Sciatic nerve (tissue), 2 donors: ENCODE results near the gene SLC43A1. TPM values are rescaled to one million over a fixed set of nuclear protein-coding genes. Genes with fewer than 3 reads are reported as not detected.

Experiments used
- ATAC-seq: fragments of 200-7000 bp; cut with Tn5 transposase; one replicate; pipeline ENCODE4 v1.9.1; 2020; ENCODE audit warnings: mild to moderate bottlenecking, moderate library complexity
- DNase-seq: peaks from one replicate; pipeline ENCODE4 v3.0.0-alpha.2; 2020; ENCODE audit warnings: low spot score
- intact Hi-C: fragments of 100-400 bp; cut with DNase I; formaldehyde crosslinking; loops from one replicate; pipeline ENCODE4 v1.14.2; 2022
- total RNA-seq: library from RNA; stranded (reverse); fragmentation: NEBNext Ultra II Directional; extraction: Animal tissue kit (Norgen Biotek cat#: 25700); gene quantifications from one replicate; pipeline ENCODE4 v1.2.1, GENCODE V29; 2021
- donor health status: DM: no; HTN: no; CAD: no.
- donor health status: DM: no; HTN: no; CAD: no.

Gene SLC43A1
- total RNA-seq, 1 donor from 2014 or later = 14.8 TPM

- ATAC-seq = no peak
- DNase-seq = no peak
- intact Hi-C loops = no loop called here
These were observed 46.2 kb downstream of the SLC43A1 start for GRCh38 chr11:57469268-57469667.

GRCh38 chr11:57468276-57468675 lies 47.2 kb downstream of the SLC43A1 start:
- ATAC-seq (no peak), DNase-seq (no peak)
- intact Hi-C loops = no loop called here

DNA sequence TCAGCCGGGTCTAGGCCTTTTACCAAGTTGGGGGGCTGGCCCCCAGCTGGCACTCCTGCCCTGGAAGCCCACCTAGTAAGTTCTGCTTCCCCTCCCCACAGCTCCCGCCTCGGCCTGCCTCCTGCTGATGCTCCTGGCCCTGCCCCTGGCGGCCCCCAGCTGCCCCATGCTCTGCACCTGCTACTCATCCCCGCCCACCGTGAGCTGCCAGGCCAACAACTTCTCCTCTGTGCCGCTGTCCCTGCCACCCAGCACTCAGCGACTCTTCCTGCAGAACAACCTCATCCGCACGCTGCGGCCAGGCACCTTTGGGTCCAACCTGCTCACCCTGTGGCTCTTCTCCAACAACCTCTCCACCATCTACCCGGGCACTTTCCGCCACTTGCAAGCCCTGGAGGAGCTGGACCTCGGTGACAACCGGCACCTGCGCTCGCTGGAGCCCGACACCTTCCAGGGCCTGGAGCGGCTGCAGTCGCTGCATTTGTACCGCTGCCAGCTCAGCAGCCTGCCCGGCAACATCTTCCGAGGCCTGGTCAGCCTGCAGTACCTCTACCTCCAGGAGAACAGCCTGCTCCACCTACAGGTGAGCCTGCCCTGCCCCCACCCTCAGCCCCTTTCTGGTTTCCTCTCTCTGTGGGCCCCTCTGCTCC lies 47.9 kb downstream of the SLC43A1 start:
- intact Hi-C loops = no loop called here
- DNase-seq (no peak), ATAC-seq (no peak)

DNA sequence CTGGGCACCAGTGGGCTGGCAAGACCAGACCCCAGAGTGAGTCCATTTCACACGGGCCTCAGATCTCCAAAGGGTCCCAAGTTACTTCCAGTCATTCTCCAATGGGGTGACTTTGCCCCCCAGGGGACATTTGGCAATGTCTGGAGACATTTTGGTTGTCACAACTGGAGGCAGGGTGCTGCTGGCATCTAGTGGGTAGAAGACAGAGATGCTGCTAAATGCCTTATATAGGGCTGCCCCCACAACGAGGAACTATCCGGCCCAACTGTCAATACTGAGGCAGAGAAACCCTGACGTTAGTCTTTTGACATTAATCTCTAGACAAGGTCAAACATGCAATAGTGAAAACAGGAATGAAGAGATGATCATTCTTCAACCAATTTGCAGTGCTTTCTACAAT lies 48.8 kb downstream of the SLC43A1 start:
- intact Hi-C loops = no loop called here
- DNase-seq (no peak), ATAC-seq (no peak)

GRCh38 chr11:57464539-57465181 lies 50.8 kb downstream of the SLC43A1 start:
- intact Hi-C loops = no loop called here

DNA sequence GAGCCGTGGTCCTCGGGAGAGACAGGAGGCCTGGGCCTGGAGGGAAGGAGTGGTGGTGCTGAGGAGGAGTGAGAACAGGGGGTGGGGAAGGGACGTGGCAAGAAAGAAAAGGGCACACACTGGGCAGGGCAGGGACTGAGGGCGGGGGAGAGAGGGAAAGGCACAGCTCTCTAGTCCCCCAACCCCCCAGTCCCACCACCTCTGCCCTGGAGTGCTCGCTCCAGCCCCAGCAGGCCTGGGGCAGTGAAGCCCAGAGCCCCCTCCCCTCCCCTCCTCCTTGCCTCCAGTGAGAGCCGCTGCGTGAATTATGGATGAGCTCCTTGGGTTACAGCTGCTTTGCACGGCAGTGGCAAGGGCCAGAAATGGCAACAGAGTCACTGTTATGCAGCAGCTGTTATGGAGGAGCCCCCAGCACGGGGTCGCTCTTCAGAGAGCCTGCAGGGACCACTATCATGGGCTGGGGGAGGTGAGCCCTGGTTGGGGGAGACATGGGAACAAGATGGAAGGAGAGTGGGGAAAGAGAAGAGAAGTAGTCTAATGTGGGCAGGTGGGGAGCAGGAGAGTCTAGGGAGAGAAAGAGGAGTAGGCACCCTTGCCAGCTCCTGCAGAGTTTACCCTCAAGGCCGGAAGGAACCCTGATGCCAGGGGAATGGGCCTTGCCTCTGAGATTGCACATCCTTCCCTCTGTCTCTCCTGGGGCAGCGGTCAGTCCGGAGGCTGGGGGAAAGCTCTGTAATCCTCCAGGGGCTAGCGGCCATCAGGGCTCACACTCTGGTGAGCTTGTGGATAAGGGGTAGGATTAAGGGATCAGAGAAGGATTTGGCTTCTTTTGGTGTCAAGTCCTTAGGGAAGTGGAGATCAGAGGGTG lies 51.6 kb downstream of the SLC43A1 start:
- ATAC-seq (no peak), DNase-seq (no peak)
- intact Hi-C loops = no loop called here

More at GRCh38 chr11:57464539-57465181, 50.8 kb downstream of the SLC43A1 start:
- ATAC-seq = no peak
- no peak for DNase-seq

- ATAC-seq (no peak), DNase-seq (no peak)
- intact Hi-C loops = no loop called here
These were observed 52.9 kb downstream of the SLC43A1 start for GRCh38 chr11:57462597-57462996.

GRCh38 chr11:57461841-57462489 lies 53.5 kb downstream of the SLC43A1 start:
- intact Hi-C loops = no loop called here

DNA sequence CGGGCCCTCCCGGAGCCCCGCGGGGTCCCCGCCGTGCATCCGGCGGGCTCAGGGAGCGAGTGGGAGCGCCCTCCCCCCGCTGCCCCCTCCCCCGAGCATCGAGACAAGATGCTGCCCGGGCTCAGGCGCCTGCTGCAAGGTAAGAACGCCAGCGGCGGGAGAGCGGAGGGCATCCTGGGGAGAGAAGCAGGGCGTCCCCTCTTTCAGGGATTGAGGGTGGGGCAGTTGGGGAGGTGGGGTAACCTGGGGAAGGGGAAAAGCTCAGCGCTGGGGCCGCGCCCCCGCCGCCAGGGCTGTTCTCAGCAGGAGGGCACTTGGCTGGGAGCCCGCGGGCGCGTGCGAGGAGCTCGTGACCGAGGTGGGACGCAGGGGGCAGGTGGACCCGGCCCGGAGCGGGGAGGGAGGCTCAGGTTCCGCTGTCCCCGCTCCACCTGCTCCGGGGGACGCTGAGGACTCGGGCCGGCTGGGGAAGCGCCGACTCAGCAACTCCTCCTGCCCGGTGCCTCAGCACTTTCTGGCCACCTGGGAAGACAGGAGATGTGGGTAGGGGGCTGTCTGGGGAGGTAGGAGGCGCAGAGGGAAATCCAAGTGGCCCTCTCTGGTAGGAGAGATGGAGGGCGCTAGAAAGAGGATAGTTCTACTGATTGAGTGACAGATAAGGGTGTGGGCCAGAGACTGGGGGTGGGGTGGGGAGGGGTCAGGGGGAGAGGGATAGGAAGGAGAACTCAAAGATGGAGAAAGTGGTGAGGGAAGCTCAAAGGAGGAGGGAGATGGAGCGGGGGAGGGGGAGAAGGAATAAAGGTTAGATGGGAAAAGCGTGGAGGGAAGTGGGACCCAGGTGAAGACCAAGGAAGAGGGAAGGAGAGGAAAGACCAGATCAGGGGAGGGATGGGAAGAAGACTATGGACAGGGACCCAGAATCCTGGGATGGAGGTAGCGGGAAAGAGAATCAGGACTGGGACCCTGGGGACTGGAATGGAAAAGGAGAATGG lies 54.4 kb downstream of the SLC43A1 start:
- intact Hi-C loops = no loop called here
- DNase-seq (no peak), ATAC-seq (no peak)

More at GRCh38 chr11:57461841-57462489, 53.5 kb downstream of the SLC43A1 start:
- DNase-seq (no peak), ATAC-seq (no peak)

DNA sequence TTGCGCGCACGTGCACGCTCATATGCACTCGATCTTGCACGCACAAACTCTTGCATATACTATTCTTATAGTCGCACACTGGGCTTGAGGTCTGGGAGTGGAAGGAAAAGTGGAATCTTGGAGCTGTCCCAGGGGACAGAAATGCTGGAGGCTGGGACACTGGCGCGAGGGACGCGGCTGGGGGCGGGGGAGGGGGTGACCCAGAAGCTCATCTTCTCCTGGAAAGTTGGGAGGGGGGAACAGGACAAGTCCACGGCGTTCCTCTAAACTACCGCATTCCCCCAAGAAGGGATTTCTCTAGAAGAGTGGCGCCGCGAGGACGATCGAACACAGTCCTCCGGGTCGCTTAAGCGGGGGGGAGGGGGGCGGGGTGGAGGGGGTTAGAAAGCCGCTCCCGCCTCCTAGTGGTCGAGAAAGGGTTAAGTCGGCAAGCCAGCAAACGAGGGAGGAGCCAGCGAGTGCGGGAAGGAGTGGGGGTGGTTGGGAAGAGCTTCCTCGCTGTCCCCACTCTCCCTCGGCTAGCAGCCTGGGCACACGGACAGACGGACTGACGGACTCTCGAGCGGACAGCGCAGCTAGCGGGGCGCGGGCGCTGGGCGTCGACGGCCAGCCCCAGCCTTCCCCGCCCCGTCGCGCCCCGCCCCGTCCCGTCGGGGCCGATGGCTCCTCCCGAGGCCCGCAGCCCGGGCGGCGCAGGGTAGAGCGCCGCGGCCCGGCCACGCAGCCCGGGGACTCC lies 55.3 kb downstream of the SLC43A1 start, which contains the start of gene RTN4RL2:
RTN4RL2 (plus strand) TSS at position 507 of the 736 bp plus-strand sequence. CDS start 338 bp downstream, outside the sequence.
- no peak for ATAC-seq
- intact Hi-C loops = no loop called here
- DNase-seq = no peak

- ATAC-seq = no peak
- intact Hi-C loops = loop anchor here (2.0 to 10.0 kb wide), 2 partner anchors 67 to 115 kb away; no protein-coding TSS in a partner anchor
- DNase-seq = no peak
These were observed 56.1 kb downstream of the SLC43A1 start for GRCh38 chr11:57459164-57460021.

DNA sequence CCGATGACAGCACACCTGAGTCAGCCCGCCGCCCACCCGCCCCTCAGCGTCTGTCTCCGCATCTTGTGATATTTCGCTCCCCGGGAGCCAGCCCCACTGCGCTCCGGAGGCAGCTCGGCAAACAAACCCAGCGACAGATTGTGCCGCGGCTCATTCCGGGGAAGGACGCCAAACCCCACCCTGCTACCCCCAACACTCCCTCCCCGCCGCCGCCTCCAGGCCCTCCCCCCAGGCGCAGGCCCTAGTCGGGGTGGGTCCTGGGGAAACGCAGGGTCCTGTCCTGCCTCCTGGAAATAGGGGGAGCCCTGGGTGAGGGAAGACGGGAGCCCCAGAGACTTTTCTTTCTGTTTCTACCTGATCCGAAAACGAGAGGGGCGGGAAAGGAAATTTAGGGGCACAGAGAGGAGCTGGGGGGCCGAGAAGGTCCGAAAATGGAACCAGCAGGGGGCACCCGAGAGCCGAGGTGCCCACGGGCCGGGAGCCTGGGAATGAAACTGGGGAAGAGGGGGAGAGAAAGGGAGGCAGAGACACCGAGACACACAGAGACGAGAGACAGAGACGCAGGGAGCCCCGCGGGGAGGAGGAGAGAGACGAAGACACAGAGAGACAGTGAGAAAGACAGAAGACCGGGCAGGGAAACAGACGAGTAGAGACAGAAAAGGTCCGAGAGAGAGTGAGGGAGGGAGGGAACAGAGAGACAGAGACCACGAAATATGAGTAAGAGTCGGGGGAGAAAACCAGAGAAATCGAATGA lies 56.9 kb downstream of the SLC43A1 start:
- DNase-seq = peak; percentile 74
- peak; percentile 54 for ATAC-seq
- intact Hi-C loops = loop anchor here (2.0 to 10.0 kb wide), 2 partner anchors 68 to 114 kb away; no protein-coding TSS in a partner anchor

- ATAC-seq (peak; percentile 2), DNase-seq (no peak)
- intact Hi-C loops = loop anchor here (2.0 to 10.0 kb wide), 2 partner anchors 69 to 113 kb away; no protein-coding TSS in a partner anchor
These were observed 57.5 kb downstream of the SLC43A1 start for GRCh38 chr11:57458060-57458409.

- intact Hi-C loops = loop anchor here (2.0 to 10.0 kb wide), 2 partner anchors 69 to 113 kb away; no protein-coding TSS in a partner anchor
- ATAC-seq = no peak
- DNase-seq = no peak
These were observed 57.9 kb downstream of the SLC43A1 start for GRCh38 chr11:57457643-57458023.

DNA sequence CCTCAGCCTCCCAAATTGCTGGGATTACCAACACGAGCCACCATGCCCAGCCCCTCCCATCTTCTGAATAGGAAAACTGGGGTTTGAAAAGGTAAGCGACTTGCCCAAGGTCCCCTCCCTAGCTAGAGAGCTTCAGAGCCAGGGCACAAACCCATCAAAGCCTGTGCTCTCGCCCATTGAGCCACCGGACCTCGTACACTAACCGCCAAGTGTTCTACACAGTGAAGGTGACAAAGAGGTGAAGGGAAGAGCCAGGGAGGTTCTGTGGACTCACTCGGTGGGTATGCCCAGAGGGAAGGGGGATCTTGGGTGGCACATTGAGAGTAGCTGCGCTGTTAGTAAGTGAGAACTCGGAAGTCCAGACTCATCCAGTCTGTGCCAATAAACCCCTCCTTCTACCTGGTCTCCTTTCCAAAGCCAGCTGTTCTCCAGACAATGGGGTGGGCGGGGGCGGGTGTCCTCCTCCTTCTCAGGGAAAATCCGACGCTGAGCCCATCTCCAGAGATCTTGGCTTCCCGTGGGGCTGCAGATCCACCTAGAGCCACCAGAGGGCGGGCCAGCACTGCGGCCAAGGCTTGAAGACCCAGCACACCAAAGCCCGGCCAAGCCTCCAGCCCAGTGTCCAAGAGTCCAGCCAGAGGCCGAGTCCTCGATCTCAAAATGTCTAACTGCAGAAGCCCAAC lies 58.4 kb downstream of the SLC43A1 start:
- peak; percentile 93 for ATAC-seq
- DNase-seq = peak; percentile 94
- intact Hi-C loops = loop anchor here (10.0 kb wide), 1 partner anchor 112 kb away; no protein-coding TSS in a partner anchor
